HG03457 (cell line): ENCODE data around the gene SNAPC4.
A peak's percentile ranks its signal among the peaks of the same experiment; 100 is the strongest.

Experiments
- ATAC-seq: cut with Tn5 transposase; IDR thresholded peaks from one replicate; pipeline ENCODE4 v1.9.1; 2021; ENCODE audit warnings: moderate number of reproducible peaks; ENCODE audit not compliant: unreplicated experiment

The SNAPC4 gene

GRCh38 chr9:136400038-136400834 lies at the start of gene SNAPC4:
TSS of gene SNAPC4 (minus strand) at chr9:136400170. CDS start at chr9:136398428, 1,742 bp downstream.
- peak; percentile 41 for ATAC-seq

- no peak for ATAC-seq
Observed at GRCh38 chr9:136448655-136449054, 48.7 kb upstream of the SNAPC4 start.

GRCh38 chr9:136447173-136447778 lies 47.3 kb upstream of the SNAPC4 start:
- ATAC-seq: no peak

GRCh38 chr9:136445799-136446198 lies 45.8 kb upstream of the SNAPC4 start:
- ATAC-seq: no peak

- no peak for ATAC-seq
Observed at GRCh38 chr9:136444102-136444501, 44.1 kb upstream of the SNAPC4 start.

GRCh38 chr9:136443687-136444086 lies 43.7 kb upstream of the SNAPC4 start:
- no peak for ATAC-seq

- ATAC-seq: no peak
Observed at GRCh38 chr9:136443087-136443486, 43.1 kb upstream of the SNAPC4 start.

GRCh38 chr9:136442265-136442664 lies 42.3 kb upstream of the SNAPC4 start:
- ATAC-seq: no peak

GRCh38 chr9:136441681-136442245 lies 41.8 kb upstream of the SNAPC4 start:
- no peak for ATAC-seq

GRCh38 chr9:136441191-136441680 lies 41.3 kb upstream of the SNAPC4 start:
- ATAC-seq: no peak

GRCh38 chr9:136439481-136440408 lies 39.8 kb upstream of the SNAPC4 start, which contains the start of gene INPP5E:
TSS of gene INPP5E (minus strand) at chr9:136439845. CDS start at chr9:136439419, 426 bp downstream.
- ATAC-seq: peak; percentile 37

- ATAC-seq: peak; percentile 36
Observed at GRCh38 chr9:136438548-136439480, 38.8 kb upstream of the SNAPC4 start.

- no peak for ATAC-seq
Observed at GRCh38 chr9:136437839-136438547, 38.0 kb upstream of the SNAPC4 start.

- ATAC-seq: no peak
Observed at GRCh38 chr9:136437430-136437829, 37.5 kb upstream of the SNAPC4 start.

GRCh38 chr9:136436055-136436634 lies 36.2 kb upstream of the SNAPC4 start:
- ATAC-seq: no peak

GRCh38 chr9:136434580-136435169 lies 34.7 kb upstream of the SNAPC4 start:
- no peak for ATAC-seq

- ATAC-seq: no peak
Observed at GRCh38 chr9:136433849-136434579, 34.0 kb upstream of the SNAPC4 start.
